GM18868 (cell line): ENCODE data around the gene LRSAM1.
"Not testable (repeated sequence)": the region's sequence is repeated elsewhere in the genome, so short reads cannot be mapped to it uniquely, and the experiment has no call there.

Source experiments
- ATAC-seq: cut with Tn5 transposase; IDR thresholded peaks from one replicate; pipeline ENCODE4 v1.9.1; 2021; ENCODE audit warnings: mild to moderate bottlenecking, moderate library complexity; ENCODE audit not compliant: unreplicated experiment

LRSAM1 gene

GRCh38 chr9:127455324-127455992 lies 4.1 kb downstream of the LRSAM1 start:
- no peak for ATAC-seq

GRCh38 chr9:127457191-127457878 lies 6.0 kb downstream of the LRSAM1 start:
- no peak for ATAC-seq

- no peak for ATAC-seq
These were observed 7.6 kb downstream of the LRSAM1 start for GRCh38 chr9:127458921-127459320.

- ATAC-seq, result no peak
These were observed 12.1 kb downstream of the LRSAM1 start for GRCh38 chr9:127463382-127463781.

- no peak for ATAC-seq
These were observed 12.6 kb downstream of the LRSAM1 start for GRCh38 chr9:127463911-127464310.

GRCh38 chr9:127466407-127466917 lies 15.2 kb downstream of the LRSAM1 start:
- not testable (repeated sequence) for ATAC-seq

- ATAC-seq, result no peak
These were observed 16.3 kb downstream of the LRSAM1 start for GRCh38 chr9:127467621-127468020.

GRCh38 chr9:127470662-127471061 lies 19.4 kb downstream of the LRSAM1 start:
- no peak for ATAC-seq

GRCh38 chr9:127473501-127473900 lies 22.2 kb downstream of the LRSAM1 start:
- no peak for ATAC-seq

- ATAC-seq, result no peak
These were observed 22.6 kb downstream of the LRSAM1 start for GRCh38 chr9:127473932-127474331.

GRCh38 chr9:127474592-127474991 lies 23.3 kb downstream of the LRSAM1 start:
- no peak for ATAC-seq

GRCh38 chr9:127479507-127480081 lies 28.3 kb downstream of the LRSAM1 start:
- no peak for ATAC-seq

- ATAC-seq, result no peak
These were observed 31.4 kb downstream of the LRSAM1 start for GRCh38 chr9:127482662-127483061.

- ATAC-seq, result no peak
These were observed 34.7 kb downstream of the LRSAM1 start for GRCh38 chr9:127485995-127486394.

GRCh38 chr9:127488946-127489345 lies 37.6 kb downstream of the LRSAM1 start:
- ATAC-seq, result no peak

- no peak for ATAC-seq
These were observed 38.3 kb downstream of the LRSAM1 start for GRCh38 chr9:127489471-127490115.

- ATAC-seq, result no peak
These were observed 39.4 kb downstream of the LRSAM1 start for GRCh38 chr9:127490535-127491230.

GRCh38 chr9:127491516-127491915 lies 40.2 kb downstream of the LRSAM1 start:
- no peak for ATAC-seq

- no peak for ATAC-seq
These were observed 41.3 kb downstream of the LRSAM1 start for GRCh38 chr9:127492616-127493015.

- no peak for ATAC-seq
These were observed 42.4 kb downstream of the LRSAM1 start for GRCh38 chr9:127493592-127494303.
